Measurements from ENCODE around the gene RABEP1. TPM values are rescaled to one million over a fixed set of nuclear protein-coding genes. Genes with fewer than 3 reads are reported as not detected.

Gene RABEP1
- total RNA-seq, 2 experiments from 2014 or later = 27.4 to 31.8 TPM

DNA sequence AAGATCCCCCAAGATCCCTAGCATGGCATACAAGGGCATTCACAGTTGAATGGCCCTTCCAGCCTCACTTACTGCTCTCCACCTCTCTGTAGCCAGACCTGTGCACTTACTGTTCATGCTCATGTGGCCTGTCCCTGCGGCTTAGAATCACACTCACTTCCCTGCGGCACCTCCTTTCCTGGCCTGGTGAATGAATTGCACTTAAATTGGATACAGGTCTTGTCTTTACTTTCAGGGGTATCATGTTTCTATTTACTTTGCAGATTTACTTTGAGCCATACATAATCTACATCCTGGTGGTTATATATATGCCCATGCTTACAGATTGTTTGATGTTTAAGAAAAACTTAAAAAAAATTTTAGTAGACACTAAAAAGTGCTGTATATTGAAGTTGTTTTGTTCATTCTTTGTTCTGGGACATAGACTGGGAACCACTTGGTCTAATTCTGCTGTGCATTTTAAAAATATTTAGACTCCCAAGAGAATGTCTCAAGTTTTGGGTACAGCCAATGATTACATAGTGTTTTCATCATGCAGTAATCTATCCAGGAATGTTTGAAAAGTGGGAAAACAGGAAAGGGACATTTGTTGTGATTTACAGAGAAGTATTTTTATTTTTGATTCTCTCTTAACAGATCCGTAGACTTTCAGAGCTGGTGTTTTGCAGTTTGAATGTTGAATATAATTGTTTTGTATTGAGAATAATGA is 73.5 kb downstream of the RABEP1 start:
- intact Hi-C loops (cut with DNase I, micrococcal nuclease) = no loop called here
- H3K4me3 Mint-ChIP-seq = no peak overlapping the region
- H3K36me3 ChIP-seq (ENCODE audit: insufficient read depth, low read length) = peaks cover 82% of the 10 kb centered on the region

DNA sequence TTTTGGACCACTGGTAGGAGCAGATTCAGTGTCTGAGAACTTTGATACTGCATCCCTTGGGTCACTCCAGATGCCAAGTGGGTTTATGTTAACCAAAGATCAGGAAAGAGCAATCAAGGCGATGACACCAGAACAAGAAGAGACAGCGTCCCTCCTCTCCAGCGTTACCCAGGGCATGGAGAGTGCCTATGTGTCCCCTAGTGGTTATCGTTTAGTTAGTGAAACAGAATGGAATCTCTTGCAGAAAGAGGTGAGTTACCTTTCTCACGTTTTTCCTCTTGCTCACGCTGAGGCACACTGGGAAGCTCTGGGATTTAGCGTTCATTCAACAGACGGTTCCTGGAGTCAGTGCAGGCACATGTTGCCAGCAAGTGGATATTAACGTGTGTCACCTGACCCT is 79.3 kb downstream of the RABEP1 start:
- peaks cover 87% of the 10 kb centered on the region for H3K36me3 Mint-ChIP-seq (ENCODE audit: low read depth)
- no peak overlapping the region for H3K27ac ChIP-seq (ENCODE audit: low read depth in 1 of 2, low read length in 2 of 2)
- intact Hi-C loops (cut with DNase I, micrococcal nuclease) = no loop called here
- TF ChIP-seq, protein P1, sequence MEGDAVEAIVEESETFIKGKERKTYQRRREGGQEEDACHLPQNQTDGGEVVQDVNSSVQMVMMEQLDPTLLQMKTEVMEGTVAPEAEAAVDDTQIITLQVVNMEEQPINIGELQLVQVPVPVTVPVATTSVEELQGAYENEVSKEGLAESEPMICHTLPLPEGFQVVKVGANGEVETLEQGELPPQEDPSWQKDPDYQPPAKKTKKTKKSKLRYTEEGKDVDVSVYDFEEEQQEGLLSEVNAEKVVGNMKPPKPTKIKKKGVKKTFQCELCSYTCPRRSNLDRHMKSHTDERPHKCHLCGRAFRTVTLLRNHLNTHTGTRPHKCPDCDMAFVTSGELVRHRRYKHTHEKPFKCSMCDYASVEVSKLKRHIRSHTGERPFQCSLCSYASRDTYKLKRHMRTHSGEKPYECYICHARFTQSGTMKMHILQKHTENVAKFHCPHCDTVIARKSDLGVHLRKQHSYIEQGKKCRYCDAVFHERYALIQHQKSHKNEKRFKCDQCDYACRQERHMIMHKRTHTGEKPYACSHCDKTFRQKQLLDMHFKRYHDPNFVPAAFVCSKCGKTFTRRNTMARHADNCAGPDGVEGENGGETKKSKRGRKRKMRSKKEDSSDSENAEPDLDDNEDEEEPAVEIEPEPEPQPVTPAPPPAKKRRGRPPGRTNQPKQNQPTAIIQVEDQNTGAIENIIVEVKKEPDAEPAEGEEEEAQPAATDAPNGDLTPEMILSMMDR (IDR thresholded peaks at IDR 0.05) = no peak
- no peaks in the 10 kb centered on the region for H3K27me3 Mint-ChIP-seq
- H3K4me3 Mint-ChIP-seq = no peak overlapping the region
- no peaks in the 10 kb centered on the region for H3K4me1 Mint-ChIP-seq (ENCODE audit: low read depth)
- no peaks in the 10 kb centered on the region for H3K9me3 Mint-ChIP-seq
- ChIA-PET POLR2A (no interaction called here), CTCF (no interaction called here)
- H3K36me3 ChIP-seq (ENCODE audit: insufficient read depth, low read length) = peaks cover 76% of the 10 kb centered on the region
- H3K4me1 ChIP-seq (ENCODE audit: insufficient read depth, low read length) = no peaks in the 10 kb centered on the region
- H3K27ac Mint-ChIP-seq = no peak overlapping the region
- no peak for ATAC-seq (ENCODE audit: poor library complexity)
- no peak for DNase-seq
- H3K27me3 ChIP-seq (ENCODE audit: control insufficient read depth in 1 of 2, insufficient read depth in 2 of 2, low read length in 2 of 2) = no peaks in the 10 kb centered on the region
- no peaks in the 10 kb centered on the region for H3K9me3 ChIP-seq (ENCODE audit: control insufficient read depth in 1 of 2, insufficient read depth in 1 of 2, low read length in 2 of 2)
- no peak overlapping the region for H3K4me3 ChIP-seq (ENCODE audit: low read length)

More for the DNA sequence above, 73.5 kb downstream of the RABEP1 start:
- H3K27me3 Mint-ChIP-seq = no peaks in the 10 kb centered on the region
- H3K9me3 Mint-ChIP-seq = no peaks in the 10 kb centered on the region
- DNase-seq (no peak), ATAC-seq (ENCODE audit: poor library complexity) (no peak)
- H3K36me3 Mint-ChIP-seq (ENCODE audit: low read depth) = peaks cover 87% of the 10 kb centered on the region
- ChIA-PET POLR2A (no interaction called here), CTCF (no interaction called here)
- Histone ChIP-seq H3K4me1 (ENCODE audit: insufficient read depth, low read length) (no peaks in the 10 kb centered on the region), H3K4me3 (ENCODE audit: low read length) (no peak overlapping the region), H3K9me3 (ENCODE audit: control insufficient read depth in 1 of 2, insufficient read depth in 1 of 2, low read length in 2 of 2) (no peaks in the 10 kb centered on the region), H3K27ac (ENCODE audit: low read depth in 1 of 2, low read length in 2 of 2) (no peak overlapping the region), H3K27me3 (ENCODE audit: control insufficient read depth in 1 of 2, insufficient read depth in 2 of 2, low read length in 2 of 2) (no peaks in the 10 kb centered on the region)
- TF ChIP-seq, protein P1 (IDR thresholded peaks at IDR 0.05) = no peak
- H3K27ac Mint-ChIP-seq = no peak overlapping the region
- no peaks in the 10 kb centered on the region for H3K4me1 Mint-ChIP-seq (ENCODE audit: low read depth)

DNA sequence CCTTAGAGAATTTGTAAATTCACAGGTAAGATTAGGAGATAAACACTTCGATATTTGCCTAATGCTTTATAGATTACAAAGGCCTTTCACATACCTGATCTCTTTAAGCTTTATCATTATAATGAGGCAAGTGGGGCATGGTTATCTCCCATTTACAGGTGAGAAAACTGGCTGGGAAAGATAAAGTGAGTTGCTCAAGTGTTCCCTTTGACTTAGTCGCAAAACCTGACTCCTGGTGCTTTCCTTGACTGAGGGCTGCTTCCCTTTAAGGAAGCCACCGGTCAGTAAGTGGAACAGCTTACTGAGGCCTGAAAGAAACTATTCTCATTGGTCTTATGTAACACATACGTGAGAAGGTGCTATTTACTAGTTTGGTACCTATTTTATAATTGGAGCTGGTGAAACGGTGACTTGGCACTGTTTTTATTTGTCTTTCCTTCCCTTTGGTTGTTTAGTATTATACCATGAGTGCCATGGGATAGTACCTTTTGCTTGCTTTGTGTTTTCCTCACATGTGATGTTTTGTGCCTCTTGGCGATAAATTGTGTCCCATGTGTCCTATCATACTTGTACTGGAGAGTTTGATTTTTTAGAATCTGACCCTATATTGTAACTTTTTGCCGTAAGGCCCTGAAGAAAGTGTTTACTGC is 80.2 kb downstream of the RABEP1 start:
- H3K36me3 Mint-ChIP-seq (ENCODE audit: low read depth) = peaks cover 82% of the 10 kb centered on the region
- POLR2A ChIA-PET = no interaction called here
- no peak overlapping the region for H3K27ac Mint-ChIP-seq

More for the DNA sequence above, 80.2 kb downstream of the RABEP1 start:
- H3K4me3 Mint-ChIP-seq = no peak overlapping the region
- Histone ChIP-seq H3K4me1 (ENCODE audit: insufficient read depth, low read length) (no peaks in the 10 kb centered on the region), H3K4me3 (ENCODE audit: low read length) (no peak overlapping the region), H3K27me3 (ENCODE audit: control insufficient read depth in 1 of 2, insufficient read depth in 2 of 2, low read length in 2 of 2) (no peaks in the 10 kb centered on the region), H3K36me3 (ENCODE audit: insufficient read depth, low read length) (peaks cover 69% of the 10 kb centered on the region), H3K9me3 (ENCODE audit: control insufficient read depth in 1 of 2, insufficient read depth in 1 of 2, low read length in 2 of 2) (no peaks in the 10 kb centered on the region), H3K27ac (ENCODE audit: low read depth in 1 of 2, low read length in 2 of 2) (no peak overlapping the region)
- CTCF ChIA-PET = no interaction called here
- H3K27me3 Mint-ChIP-seq = no peaks in the 10 kb centered on the region
- DNase-seq = no peak
- H3K4me1 Mint-ChIP-seq (ENCODE audit: low read depth) = no peaks in the 10 kb centered on the region
- no peaks in the 10 kb centered on the region for H3K9me3 Mint-ChIP-seq
- TF ChIP-seq, protein P1 (IDR thresholded peaks at IDR 0.05) = no peak
- intact Hi-C loops (cut with DNase I, micrococcal nuclease) = no loop called here
- ATAC-seq (ENCODE audit: poor library complexity) = no peak
